ENCODE results near the gene OVOL3. TPM values are rescaled to one million over a fixed set of nuclear protein-coding genes. Genes with fewer than 3 reads are reported as not detected.

The OVOL3 gene
- total RNA-seq, 3 donors from 2014 or later (not counting 1 experiment from before 2014, with no cell fraction given) = not detected

DNA sequence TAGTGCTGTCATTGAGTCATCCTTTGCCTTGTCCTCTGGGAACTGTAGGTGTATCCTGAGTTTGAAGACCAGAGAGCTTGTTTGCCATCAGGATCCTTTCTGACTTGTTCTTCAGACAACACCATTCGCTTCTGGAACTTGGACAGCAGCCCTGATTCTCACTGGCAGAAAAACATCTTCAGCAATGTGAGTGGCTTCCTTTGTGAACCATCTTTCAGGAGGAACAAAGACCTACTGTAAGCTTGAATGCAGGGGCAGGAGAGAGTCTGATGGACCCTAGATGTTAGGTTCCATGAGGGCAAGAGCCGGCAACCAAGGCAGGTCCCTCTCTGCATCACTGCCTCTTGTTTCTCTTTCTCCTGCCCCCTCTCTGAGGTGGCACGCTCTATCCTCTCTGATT is 29.6 kb upstream of the OVOL3 start:
- Mint-ChIP-seq H3K4me3 (no peak overlapping the region), H3K27ac (no peak overlapping the region), H3K9me3 (no peaks in the 10 kb centered on the region), H3K36me3 (no peaks in the 10 kb centered on the region), H3K4me1 (no peaks in the 10 kb centered on the region), H3K27me3 (ENCODE audit: low read depth in 2 of 2) (no peaks in the 10 kb centered on the region)
- intact Hi-C loops (cut with micrococcal nuclease) = no loop called here
- Histone ChIP-seq H3K36me3 (ENCODE audit: control insufficient read depth, insufficient read depth, low read length) (peaks cover 3% of the 10 kb centered on the region), H3K27ac (ENCODE audit: low read length) (no peak overlapping the region), H3K27me3 (ENCODE audit: control insufficient read depth, insufficient read depth, low read length) (no peaks in the 10 kb centered on the region), H3K4me1 (ENCODE audit: control insufficient read depth, insufficient read depth, low read length) (no peaks in the 10 kb centered on the region), H3K9me3 (ENCODE audit: control insufficient read depth, insufficient read depth, low read length) (no peaks in the 10 kb centered on the region), H3K4me3 (ENCODE audit: low read length) (no peak overlapping the region)
- 98% methylated on average over 3 of the region's 3 CpGs for WGBS (ENCODE audit: insufficient coverage)
- ATAC-seq = no peak
- DNase-seq = no peak
- TF ChIP-seq, protein P1, sequence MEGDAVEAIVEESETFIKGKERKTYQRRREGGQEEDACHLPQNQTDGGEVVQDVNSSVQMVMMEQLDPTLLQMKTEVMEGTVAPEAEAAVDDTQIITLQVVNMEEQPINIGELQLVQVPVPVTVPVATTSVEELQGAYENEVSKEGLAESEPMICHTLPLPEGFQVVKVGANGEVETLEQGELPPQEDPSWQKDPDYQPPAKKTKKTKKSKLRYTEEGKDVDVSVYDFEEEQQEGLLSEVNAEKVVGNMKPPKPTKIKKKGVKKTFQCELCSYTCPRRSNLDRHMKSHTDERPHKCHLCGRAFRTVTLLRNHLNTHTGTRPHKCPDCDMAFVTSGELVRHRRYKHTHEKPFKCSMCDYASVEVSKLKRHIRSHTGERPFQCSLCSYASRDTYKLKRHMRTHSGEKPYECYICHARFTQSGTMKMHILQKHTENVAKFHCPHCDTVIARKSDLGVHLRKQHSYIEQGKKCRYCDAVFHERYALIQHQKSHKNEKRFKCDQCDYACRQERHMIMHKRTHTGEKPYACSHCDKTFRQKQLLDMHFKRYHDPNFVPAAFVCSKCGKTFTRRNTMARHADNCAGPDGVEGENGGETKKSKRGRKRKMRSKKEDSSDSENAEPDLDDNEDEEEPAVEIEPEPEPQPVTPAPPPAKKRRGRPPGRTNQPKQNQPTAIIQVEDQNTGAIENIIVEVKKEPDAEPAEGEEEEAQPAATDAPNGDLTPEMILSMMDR (IDR thresholded peaks at IDR 0.05) = no peak

- Histone ChIP-seq H3K4me1 (ENCODE audit: control insufficient read depth, insufficient read depth, low read length) (no peaks in the 10 kb centered on the region), H3K9me3 (ENCODE audit: control insufficient read depth, insufficient read depth, low read length) (no peaks in the 10 kb centered on the region), H3K36me3 (ENCODE audit: control insufficient read depth, insufficient read depth, low read length) (peaks cover 3% of the 10 kb centered on the region), H3K27me3 (ENCODE audit: control insufficient read depth, insufficient read depth, low read length) (no peaks in the 10 kb centered on the region), H3K27ac (ENCODE audit: low read length) (no peak overlapping the region), H3K4me3 (ENCODE audit: low read length) (no peak overlapping the region)
- H3K27me3 Mint-ChIP-seq (ENCODE audit: low read depth in 2 of 2) = no peaks in the 10 kb centered on the region
- no peak overlapping the region for H3K27ac Mint-ChIP-seq
- no peaks in the 10 kb centered on the region for H3K36me3 Mint-ChIP-seq
- WGBS (ENCODE audit: insufficient coverage) = 98% methylated on average over 7 of the region's 7 CpGs
- ATAC-seq (no peak), DNase-seq (no peak)
- H3K4me1 Mint-ChIP-seq = no peaks in the 10 kb centered on the region
- TF ChIP-seq, protein P1 (IDR thresholded peaks at IDR 0.05) = no peak
- no peak overlapping the region for H3K4me3 Mint-ChIP-seq
- H3K9me3 Mint-ChIP-seq = no peaks in the 10 kb centered on the region
- intact Hi-C loops (cut with micrococcal nuclease) = no loop called here
Measured at GRCh38 chr19:36081894-36082293, 29.0 kb upstream of the OVOL3 start.

DNA sequence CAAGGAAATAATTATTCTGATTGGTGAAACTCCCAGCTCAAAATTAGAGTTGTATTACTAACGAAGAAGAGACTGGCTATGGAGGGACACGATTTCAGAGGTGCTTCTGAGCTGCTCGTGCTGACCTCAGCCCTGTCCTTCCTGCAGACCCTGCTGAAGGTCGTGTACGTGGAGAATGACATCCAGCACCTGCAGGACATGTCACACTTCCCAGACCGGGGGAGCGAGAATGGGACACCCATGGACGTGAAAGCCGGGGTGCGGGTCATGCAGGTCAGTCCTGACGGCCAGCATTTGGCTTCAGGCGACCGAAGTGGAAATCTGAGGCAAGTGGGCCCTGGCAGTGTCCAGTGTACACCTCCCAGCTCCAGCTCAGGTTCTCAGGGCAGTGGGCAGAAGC is 28.0 kb upstream of the OVOL3 start:
- Histone ChIP-seq H3K36me3 (ENCODE audit: control insufficient read depth, insufficient read depth, low read length) (peaks cover 3% of the 10 kb centered on the region), H3K27me3 (ENCODE audit: control insufficient read depth, insufficient read depth, low read length) (no peaks in the 10 kb centered on the region), H3K4me3 (ENCODE audit: low read length) (no peak overlapping the region), H3K9me3 (ENCODE audit: control insufficient read depth, insufficient read depth, low read length) (no peaks in the 10 kb centered on the region), H3K4me1 (ENCODE audit: control insufficient read depth, insufficient read depth, low read length) (no peaks in the 10 kb centered on the region), H3K27ac (ENCODE audit: low read length) (no peak overlapping the region)
- ATAC-seq = no peak
- Mint-ChIP-seq H3K9me3 (no peaks in the 10 kb centered on the region), H3K36me3 (no peaks in the 10 kb centered on the region), H3K27ac (no peak overlapping the region), H3K27me3 (ENCODE audit: low read depth in 2 of 2) (no peaks in the 10 kb centered on the region), H3K4me3 (no peak overlapping the region), H3K4me1 (no peaks in the 10 kb centered on the region)
- intact Hi-C loops (cut with micrococcal nuclease) = no loop called here
- TF ChIP-seq, protein P1 (IDR thresholded peaks at IDR 0.05) = no peak
- WGBS (ENCODE audit: insufficient coverage) = 97% methylated on average over 13 of the region's 13 CpGs
- no peak for DNase-seq

GRCh38 chr19:36084231-36085009 is 26.5 kb upstream of the OVOL3 start:
- no peak for ATAC-seq
- Mint-ChIP-seq H3K4me1 (no peaks in the 10 kb centered on the region), H3K27me3 (ENCODE audit: low read depth in 2 of 2) (no peaks in the 10 kb centered on the region), H3K36me3 (no peaks in the 10 kb centered on the region), H3K9me3 (no peaks in the 10 kb centered on the region), H3K4me3 (no peak overlapping the region), H3K27ac (no peak overlapping the region)
- intact Hi-C loops (cut with micrococcal nuclease) = no loop called here
- no peaks in the 10 kb centered on the region for H3K27me3 ChIP-seq (ENCODE audit: control insufficient read depth, insufficient read depth, low read length)
- DNase-seq = no peak
- peaks cover 3% of the 10 kb centered on the region for H3K36me3 ChIP-seq (ENCODE audit: control insufficient read depth, insufficient read depth, low read length)
- TF ChIP-seq, protein P1 (IDR thresholded peaks at IDR 0.05) = no peak
- no peak overlapping the region for H3K4me3 ChIP-seq (ENCODE audit: low read length)
- no peak overlapping the region for H3K27ac ChIP-seq (ENCODE audit: low read length)
- 99% methylated on average over 12 of the region's 12 CpGs for WGBS (ENCODE audit: insufficient coverage)
- H3K4me1 ChIP-seq (ENCODE audit: control insufficient read depth, insufficient read depth, low read length) = no peaks in the 10 kb centered on the region
- H3K9me3 ChIP-seq (ENCODE audit: control insufficient read depth, insufficient read depth, low read length) = no peaks in the 10 kb centered on the region
